KOPT-K1 (cell line): ENCODE measurements around the gene CAMKK2.
"Not testable (repeated sequence)": the region's sequence is repeated elsewhere in the genome, so short reads cannot be mapped to it uniquely, and the experiment has no call there.

Experiments
- H3K27ac ChIP-seq: fragments of 200-600 bp; sonication (generic); 2 replicates; pipeline ENCODE4 v1.5.1; 2016; ENCODE audit warnings: antibody characterized with exemption, mild to moderate bottlenecking, low read depth, low read length; ENCODE audit not compliant: poor library complexity, severe bottlenecking
- H3K36me3 ChIP-seq: fragments of 200-600 bp; sonication (generic); 2 replicates; pipeline ENCODE4 v1.5.1; 2017; ENCODE audit warnings: antibody characterized with exemption, mild to moderate bottlenecking, low read length, moderate library complexity; ENCODE audit not compliant: insufficient read depth
- H3K9me3 ChIP-seq: fragments of 200-600 bp; sonication (generic); 2 replicates; pipeline ENCODE4 v1.5.1; 2017; ENCODE audit warnings: antibody characterized with exemption, low read length, mild to moderate bottlenecking; ENCODE audit not compliant: insufficient read depth, poor library complexity, severe bottlenecking

Gene CAMKK2

DNA sequence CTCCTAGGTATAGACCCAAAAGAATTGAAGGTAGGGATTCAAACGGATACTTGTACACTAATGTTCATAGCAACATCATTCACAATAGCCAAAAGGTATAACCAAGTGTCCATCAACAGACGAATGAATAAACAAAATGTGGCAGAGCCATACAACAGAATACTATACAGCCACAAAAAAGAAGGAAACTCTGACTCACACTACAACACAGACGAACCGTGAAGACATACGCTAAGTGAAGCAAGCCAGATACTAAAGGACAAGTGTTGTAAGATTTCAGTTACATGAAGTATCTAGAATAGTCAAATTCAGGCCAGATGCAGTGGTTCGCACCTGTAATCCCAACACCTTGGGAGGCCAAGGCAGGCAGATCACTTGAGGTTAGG lies 19.1 kb downstream of the CAMKK2 start:
- Histone ChIP-seq H3K27ac (no peak overlapping the region), H3K9me3 (no peaks in the 10 kb centered on the region), H3K36me3 (peaks cover 79% of the 10 kb centered on the region)

- Histone ChIP-seq H3K27ac (no peak overlapping the region), H3K36me3 (peaks cover 90% of the 10 kb centered on the region), H3K9me3 (no peaks in the 10 kb centered on the region)
These were observed 22.3 kb downstream of the CAMKK2 start for GRCh38 chr12:121274036-121274763.

DNA sequence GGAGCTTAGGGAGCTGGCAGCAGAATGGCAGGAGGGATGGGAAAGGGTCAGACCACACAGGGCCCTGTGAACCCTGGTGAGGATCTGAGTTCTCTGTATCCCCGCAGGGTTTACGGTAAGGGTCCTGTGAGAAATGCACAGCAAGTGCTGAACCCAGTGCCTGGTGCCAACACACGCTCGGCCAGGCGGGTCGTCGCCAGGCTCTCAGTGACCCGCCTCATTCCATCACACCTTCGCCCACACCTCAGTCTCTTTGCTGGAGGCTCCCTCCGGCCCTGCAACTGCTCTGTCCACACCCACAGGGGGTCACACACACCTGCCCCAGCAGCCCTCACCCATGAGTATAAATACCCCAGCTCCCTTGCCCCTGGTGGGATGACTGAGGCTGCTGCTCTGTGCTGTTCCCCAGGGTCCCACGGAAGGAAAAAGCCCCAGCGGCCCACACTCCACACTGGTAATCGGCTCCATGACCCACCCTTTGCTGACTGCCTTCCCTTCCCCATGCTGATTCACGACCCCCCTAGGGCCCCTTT lies 23.1 kb downstream of the CAMKK2 start:
- Histone ChIP-seq H3K27ac (no peak overlapping the region), H3K9me3 (no peaks in the 10 kb centered on the region), H3K36me3 (peaks cover 90% of the 10 kb centered on the region)

GRCh38 chr12:121267822-121268221 lies 28.7 kb downstream of the CAMKK2 start:
- no peak overlapping the region for H3K27ac ChIP-seq
- H3K36me3 ChIP-seq: peaks cover 96% of the 10 kb centered on the region
- H3K9me3 ChIP-seq: no peaks in the 10 kb centered on the region

- Histone ChIP-seq H3K36me3 (peaks cover 98% of the 10 kb centered on the region), H3K9me3 (no peaks in the 10 kb centered on the region), H3K27ac (no peak overlapping the region)
These were observed 31.5 kb downstream of the CAMKK2 start for GRCh38 chr12:121264951-121265515.

- no peaks in the 10 kb centered on the region for H3K9me3 ChIP-seq
- peaks cover 98% of the 10 kb centered on the region for H3K36me3 ChIP-seq
- H3K27ac ChIP-seq: no peak overlapping the region
These were observed 32.4 kb downstream of the CAMKK2 start for GRCh38 chr12:121264135-121264534.

DNA sequence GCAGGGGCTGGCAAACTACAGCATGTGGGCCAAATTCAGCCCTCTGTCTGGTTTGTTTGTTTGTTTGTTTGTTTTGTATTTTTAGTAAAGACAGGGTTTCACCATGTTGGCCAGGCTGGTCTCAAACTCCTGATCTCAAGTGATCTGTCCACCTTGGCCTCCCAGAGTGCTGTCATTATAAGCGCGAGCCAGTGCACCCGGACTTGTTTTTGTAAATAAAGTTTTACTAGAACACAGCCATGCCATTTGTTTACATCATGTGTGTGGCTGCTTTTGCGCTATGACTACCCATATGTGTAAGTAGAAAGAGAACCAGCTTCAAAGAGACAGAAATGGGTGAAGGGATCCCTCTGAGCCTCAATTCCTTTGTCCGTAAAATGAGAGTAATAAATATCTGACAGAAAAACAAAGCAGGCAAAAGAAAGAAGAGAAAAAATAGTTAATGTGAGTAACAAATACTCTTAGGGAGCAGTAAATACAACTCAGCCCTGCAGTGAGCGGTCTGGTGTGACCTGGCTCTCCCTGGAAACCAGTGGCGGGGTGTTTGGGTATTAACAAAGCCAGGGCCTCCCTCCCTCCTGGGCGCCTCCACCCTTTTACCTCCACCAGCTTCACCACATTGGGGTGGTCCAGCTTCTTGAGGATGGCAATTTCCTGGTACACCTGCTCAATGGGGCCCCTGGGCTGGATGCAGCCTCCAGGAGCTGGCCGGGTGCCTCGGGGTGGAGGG lies 33.1 kb downstream of the CAMKK2 start:
- Histone ChIP-seq H3K27ac (no peak overlapping the region), H3K9me3 (no peaks in the 10 kb centered on the region), H3K36me3 (peaks cover 98% of the 10 kb centered on the region)

DNA sequence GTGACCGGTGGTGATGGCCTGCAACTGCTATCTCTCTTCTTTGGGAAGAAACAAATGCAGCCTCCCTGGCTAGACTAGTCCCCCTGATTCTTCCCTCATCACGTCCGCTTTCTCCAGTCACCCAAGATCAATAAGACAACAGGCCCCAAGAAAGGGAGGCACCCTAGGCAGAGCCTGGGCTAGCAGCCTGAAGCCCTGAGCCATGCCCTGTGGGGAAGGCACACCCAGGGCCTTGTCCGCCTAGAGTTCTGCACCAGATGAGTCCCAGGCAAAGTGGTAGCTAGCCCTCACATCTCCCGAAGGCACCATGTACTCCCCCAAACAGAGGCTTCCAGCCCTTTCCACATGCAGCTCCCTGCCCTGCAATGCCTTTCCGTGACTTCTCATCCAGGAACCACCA lies 35.1 kb downstream of the CAMKK2 start:
- no peaks in the 10 kb centered on the region for H3K9me3 ChIP-seq
- H3K27ac ChIP-seq: no peak overlapping the region
- peaks cover 98% of the 10 kb centered on the region for H3K36me3 ChIP-seq

DNA sequence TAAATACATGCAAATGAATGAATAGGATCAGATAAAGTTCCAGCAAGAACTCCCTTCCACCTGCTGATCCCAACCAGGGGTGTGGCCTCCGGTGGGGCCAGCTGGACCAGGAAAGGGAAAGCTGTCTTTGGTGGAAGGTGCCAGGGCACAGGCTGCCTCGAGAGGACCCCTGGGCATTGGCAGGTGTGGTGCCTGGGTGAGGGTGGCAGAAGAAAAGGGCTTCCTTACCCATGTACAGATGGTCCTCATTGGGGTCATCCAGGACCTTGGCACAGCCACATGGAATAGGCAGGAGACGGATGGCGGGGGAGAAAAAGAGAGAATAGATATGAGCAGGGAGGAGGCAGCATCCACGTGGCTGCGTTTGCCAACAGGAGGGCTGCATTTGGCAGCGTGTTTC lies 36.4 kb downstream of the CAMKK2 start:
- Histone ChIP-seq H3K36me3 (peaks cover 98% of the 10 kb centered on the region), H3K9me3 (no peaks in the 10 kb centered on the region), H3K27ac (no peak overlapping the region)

DNA sequence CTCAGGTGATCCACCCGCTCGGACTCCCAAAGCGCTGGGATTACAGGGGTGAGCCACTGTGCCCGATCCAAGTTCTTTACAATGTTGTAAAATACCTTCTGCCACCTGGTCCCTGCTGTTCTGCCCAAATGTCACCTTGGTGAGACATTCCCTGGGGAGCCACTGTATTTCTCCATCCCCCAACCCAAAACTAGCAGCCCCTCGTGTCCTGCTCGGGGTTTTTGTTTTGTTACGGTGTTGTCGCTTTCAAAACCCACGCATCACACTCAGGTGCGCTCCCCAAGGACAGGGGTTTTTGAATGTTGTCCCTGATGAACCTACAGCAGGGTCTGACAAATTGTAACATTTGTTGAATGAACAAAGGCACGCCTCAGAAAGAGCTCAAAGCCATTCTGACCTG lies 37.4 kb downstream of the CAMKK2 start:
- Histone ChIP-seq H3K9me3 (no peaks in the 10 kb centered on the region), H3K36me3 (peaks cover 97% of the 10 kb centered on the region), H3K27ac (no peak overlapping the region)

DNA sequence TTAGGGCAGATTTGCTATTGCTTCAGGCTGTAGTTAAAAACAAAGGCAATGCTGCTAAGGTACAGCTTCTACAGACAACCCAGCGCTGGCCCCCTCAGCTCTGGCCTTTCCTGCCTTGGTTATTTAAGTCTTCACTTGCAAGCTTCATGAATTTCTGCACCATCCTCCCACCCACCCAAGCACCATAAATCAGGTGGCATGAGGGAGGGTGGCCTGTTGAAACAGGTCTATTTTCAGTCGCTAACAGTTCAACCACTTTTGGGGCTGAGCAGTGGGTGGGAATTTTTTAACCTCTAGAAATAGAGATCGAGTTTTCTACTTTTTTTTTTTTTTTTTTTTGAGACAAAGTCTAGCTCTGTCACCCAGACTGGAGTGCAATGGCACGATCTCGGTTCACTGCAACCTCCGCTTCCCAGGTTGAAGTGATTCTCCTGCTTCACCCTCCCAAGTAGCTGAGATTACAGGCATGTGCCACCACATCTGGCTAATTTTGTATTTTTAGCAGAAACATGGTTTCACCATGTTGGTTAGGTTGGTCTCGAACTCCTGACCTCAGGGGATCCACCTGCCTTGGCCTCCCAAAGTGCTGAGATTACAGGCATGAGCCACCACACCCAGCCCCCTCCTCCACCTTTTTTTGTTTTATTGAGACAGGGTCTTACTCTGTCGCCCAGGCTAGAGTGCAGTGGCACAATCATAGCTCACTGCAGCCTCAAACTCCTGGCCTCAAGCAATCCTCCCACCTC lies 38.6 kb downstream of the CAMKK2 start:
- H3K27ac ChIP-seq, H3K9me3 ChIP-seq: not testable (repeated sequence)
- H3K36me3 ChIP-seq: peaks cover 97% of the 10 kb centered on the region

DNA sequence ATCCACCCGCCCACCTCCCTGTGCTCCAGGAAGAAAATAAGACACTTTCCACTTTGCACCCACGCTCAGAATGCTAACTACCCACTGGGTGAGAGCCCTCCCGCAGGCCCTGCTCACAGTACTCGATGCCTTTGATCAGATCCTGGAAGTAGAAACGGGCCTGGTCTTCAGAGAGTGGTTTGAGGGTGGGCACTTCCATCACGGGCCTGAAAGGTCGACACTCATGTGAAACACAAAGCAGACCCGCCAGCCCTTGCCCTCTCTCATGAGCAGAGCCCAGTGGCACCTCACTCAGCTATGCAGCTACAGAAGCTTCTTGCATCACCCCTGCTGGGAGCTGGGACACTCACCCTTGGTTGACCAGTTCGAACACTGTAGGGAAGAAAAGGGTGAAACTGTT lies 41.1 kb downstream of the CAMKK2 start:
- peaks cover 97% of the 10 kb centered on the region for H3K36me3 ChIP-seq
- no peaks in the 10 kb centered on the region for H3K9me3 ChIP-seq

DNA sequence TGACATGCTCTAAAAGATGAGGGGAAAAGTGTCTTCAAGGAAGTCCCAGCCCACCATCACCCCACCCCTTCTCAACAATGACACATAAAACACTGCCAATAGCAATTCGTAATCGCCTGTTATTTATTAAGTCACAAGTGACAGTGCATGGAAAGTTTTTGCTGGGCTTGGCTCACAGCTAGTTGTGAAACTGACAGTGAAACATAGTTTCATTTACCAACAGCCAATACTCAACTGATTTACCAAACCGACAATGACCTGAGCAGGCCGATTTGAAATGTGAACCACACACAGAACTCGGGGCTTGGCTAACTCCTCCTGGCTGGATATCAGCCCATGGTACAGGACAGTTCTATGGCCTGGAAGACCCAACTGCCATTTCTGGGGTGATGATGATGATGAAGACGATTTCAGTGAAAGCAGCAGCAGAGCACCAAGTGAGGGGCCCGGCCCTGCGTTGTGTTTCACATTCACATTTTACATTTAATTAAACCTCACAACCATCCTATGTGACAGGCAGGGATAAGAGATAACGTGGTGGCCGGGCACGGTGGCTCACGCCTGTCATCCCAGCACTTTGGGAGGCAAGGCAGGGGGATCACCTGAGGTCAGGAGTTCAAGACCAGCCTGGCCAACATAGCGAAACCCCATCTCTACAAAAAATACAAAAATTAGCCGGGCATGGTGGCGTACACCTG lies 42.7 kb downstream of the CAMKK2 start:
- H3K9me3 ChIP-seq: no peaks in the 10 kb centered on the region
- peaks cover 97% of the 10 kb centered on the region for H3K36me3 ChIP-seq
- no peak overlapping the region for H3K27ac ChIP-seq

More for the DNA sequence above, 41.1 kb downstream of the CAMKK2 start:
- H3K27ac ChIP-seq: no peak overlapping the region

DNA sequence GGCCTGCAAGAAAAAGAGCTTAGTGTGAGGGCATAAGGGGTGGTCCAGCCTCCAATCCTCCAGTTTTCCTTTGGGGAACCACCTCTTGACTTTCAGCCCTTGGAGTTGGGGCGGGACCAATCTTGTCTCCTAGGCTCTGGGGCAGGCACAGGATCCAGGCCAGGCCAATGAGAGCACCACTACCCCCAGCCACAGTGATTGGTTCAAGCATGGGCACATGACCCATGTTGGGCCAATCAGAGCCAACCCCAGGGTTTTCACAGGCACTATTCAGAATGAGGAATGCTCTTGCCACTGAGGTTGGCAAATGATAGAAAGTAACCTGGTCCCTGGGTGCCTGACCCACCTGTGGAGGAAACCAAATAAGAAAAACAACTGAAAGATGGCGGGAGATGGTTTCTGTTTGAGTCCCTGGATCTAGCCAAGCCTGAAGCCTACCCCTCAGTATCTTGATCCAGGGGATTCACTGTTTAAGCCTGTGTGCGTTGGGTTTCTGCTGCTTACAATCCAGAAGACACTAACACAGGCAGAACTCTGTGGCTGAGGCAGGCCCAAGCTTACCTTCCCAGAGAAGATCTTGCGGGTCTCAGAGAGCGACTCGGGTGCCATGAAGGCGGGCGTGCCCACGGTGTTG lies 43.7 kb downstream of the CAMKK2 start:
- Histone ChIP-seq H3K36me3 (peaks cover 97% of the 10 kb centered on the region), H3K27ac (no peak overlapping the region), H3K9me3 (no peaks in the 10 kb centered on the region)
